ENCODE measurements around the gene ZNF487. TPM values are rescaled to one million over a fixed set of nuclear protein-coding genes. Genes with fewer than 3 reads are reported as not detected.
"Not testable (repeated sequence)": the region's sequence is repeated elsewhere in the genome, so short reads cannot be mapped to it uniquely, and the experiment has no call there.

ZNF487 gene
- total RNA-seq, 1 donor from 2014 or later = 1.9 TPM

- DNase-seq (ENCODE audit: low read depth) = no peak
- H3K27me3 ChIP-seq (ENCODE audit: control insufficient read depth, insufficient read depth, low read length) = no peaks in the 10 kb centered on the region
- no peak for TF ChIP-seq CTCF (IDR thresholded peaks at IDR 0.05; ENCODE audit: insufficient read depth, low read length, poor library complexity, severe bottlenecking)
Measured at GRCh38 chr10:43437141-43437870, 395 bp downstream of the ZNF487 start.

GRCh38 chr10:43440463-43441134, 3.7 kb downstream of the ZNF487 start:
- Histone ChIP-seq H3K27me3 (ENCODE audit: control insufficient read depth, insufficient read depth, low read length) (no peaks in the 10 kb centered on the region), H3K36me3 (ENCODE audit: control insufficient read depth, insufficient read depth, low read length) (no peaks in the 10 kb centered on the region), H3K4me3 (ENCODE audit: low read depth, low read length) (no peak overlapping the region)
- no peak for TF ChIP-seq CTCF (IDR thresholded peaks at IDR 0.05; ENCODE audit: insufficient read depth, low read length, poor library complexity, severe bottlenecking)
- no peak for DNase-seq (ENCODE audit: low read depth)

More at GRCh38 chr10:43437141-43437870, 395 bp downstream of the ZNF487 start:
- Histone ChIP-seq H3K4me3 (ENCODE audit: low read depth, low read length) (peak overlapping the region; percentile 80), H3K36me3 (ENCODE audit: control insufficient read depth, insufficient read depth, low read length) (no peaks in the 10 kb centered on the region)

- no peaks in the 10 kb centered on the region for H3K36me3 ChIP-seq (ENCODE audit: control insufficient read depth, insufficient read depth, low read length)
- no peak for TF ChIP-seq CTCF (IDR thresholded peaks at IDR 0.05; ENCODE audit: insufficient read depth, low read length, poor library complexity, severe bottlenecking)
- no peak for DNase-seq (ENCODE audit: low read depth)
- no peak overlapping the region for H3K4me3 ChIP-seq (ENCODE audit: low read depth, low read length)
- no peaks in the 10 kb centered on the region for H3K27me3 ChIP-seq (ENCODE audit: control insufficient read depth, insufficient read depth, low read length)
Measured at GRCh38 chr10:43444323-43444722, 7.4 kb downstream of the ZNF487 start.

- TF ChIP-seq CTCF (IDR thresholded peaks at IDR 0.05; ENCODE audit: insufficient read depth, low read length, poor library complexity, severe bottlenecking) = no peak
- DNase-seq (ENCODE audit: low read depth) = no peak
- Histone ChIP-seq H3K27me3 (ENCODE audit: control insufficient read depth, insufficient read depth, low read length) (no peaks in the 10 kb centered on the region), H3K36me3 (ENCODE audit: control insufficient read depth, insufficient read depth, low read length) (no peaks in the 10 kb centered on the region), H3K4me3 (ENCODE audit: low read depth, low read length) (no peak overlapping the region)
Measured at GRCh38 chr10:43444897-43445466, 8.1 kb downstream of the ZNF487 start.

DNA sequence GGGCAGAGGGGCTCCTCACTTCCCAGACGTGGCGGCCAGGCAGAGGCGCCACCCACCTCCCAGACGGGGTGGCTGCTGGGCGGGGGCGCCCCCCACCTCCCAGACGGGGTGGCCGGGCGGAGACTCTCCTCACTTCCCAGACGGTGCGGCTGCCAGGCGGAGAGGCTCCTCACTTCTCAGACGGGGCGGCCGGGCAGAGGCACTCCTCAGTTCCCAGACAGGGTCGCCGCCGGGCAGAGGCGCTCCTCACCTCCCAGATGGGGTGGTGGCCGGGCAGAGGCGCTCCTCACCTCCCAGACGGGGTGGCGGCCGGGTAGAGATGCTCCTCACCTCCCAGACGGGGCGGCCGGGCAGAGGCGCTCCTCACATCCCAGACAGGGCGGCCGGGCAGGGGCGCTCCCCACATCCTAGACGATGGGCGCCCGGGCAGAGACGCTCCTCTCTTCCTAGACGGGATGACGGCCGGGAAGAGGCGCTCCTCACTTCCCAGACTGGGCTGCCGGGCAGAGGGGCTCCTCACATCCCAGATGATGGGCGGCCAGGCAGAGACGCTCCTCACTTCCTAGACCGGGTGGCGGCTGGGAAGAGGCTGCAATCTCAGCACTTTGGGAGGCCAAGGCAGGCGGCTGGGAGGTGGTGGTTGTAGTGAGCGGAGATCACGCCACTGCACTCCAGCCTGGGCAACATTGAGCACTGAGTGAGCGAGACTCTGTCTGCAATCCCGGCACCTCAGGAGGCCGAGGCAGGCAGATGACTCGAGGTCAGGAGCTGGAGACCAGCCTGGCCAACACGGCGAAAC, 9.5 kb downstream of the ZNF487 start:
- H3K4me3 ChIP-seq (ENCODE audit: low read depth, low read length); H3K36me3 ChIP-seq (ENCODE audit: control insufficient read depth, insufficient read depth, low read length); DNase-seq (ENCODE audit: low read depth); H3K27me3 ChIP-seq (ENCODE audit: control insufficient read depth, insufficient read depth, low read length): not testable (repeated sequence)

DNA sequence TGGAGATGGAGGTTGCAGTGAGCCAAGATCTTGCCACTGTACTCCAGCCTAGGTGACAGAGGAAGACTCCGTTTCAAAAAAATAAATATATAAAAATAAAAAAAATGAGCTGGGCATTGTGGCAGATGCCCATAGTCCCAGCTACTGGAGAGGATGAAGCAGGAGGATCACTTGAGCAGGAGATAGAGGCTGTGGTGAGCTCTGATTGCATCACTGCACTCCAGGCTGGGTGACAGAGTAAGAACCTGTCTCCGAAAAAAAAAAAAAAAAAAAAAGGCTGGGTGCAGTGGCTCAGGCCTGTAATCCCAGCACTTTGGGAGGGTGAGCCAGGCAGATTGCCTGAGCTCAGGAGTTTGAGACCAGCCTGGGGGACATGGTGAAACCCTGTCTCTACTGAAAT, 11.8 kb downstream of the ZNF487 start:
- H3K27me3 ChIP-seq (ENCODE audit: control insufficient read depth, insufficient read depth, low read length) = no peaks in the 10 kb centered on the region
- DNase-seq (ENCODE audit: low read depth) = no peak
- no peak for TF ChIP-seq CTCF (IDR thresholded peaks at IDR 0.05; ENCODE audit: insufficient read depth, low read length, poor library complexity, severe bottlenecking)
- H3K4me3 ChIP-seq (ENCODE audit: low read depth, low read length) = no peak overlapping the region
- H3K36me3 ChIP-seq (ENCODE audit: control insufficient read depth, insufficient read depth, low read length) = no peaks in the 10 kb centered on the region

Measured in kidney epithelial cell (primary cell).